ENCODE data around the gene PLAC9.
"Not testable (repeated sequence)": the region's sequence is repeated elsewhere in the genome, so short reads cannot be mapped to it uniquely, and the experiment has no call there.

The PLAC9 gene

GRCh38 chr10:80139265-80139664 lies 6.7 kb downstream of the PLAC9 start:
- no peak for DNase-seq (ENCODE audit: low read depth in 2 of 2)

GRCh38 chr10:80140251-80140650 lies 7.7 kb downstream of the PLAC9 start:
- no peak for DNase-seq (ENCODE audit: low read depth in 2 of 2)

- no peak for DNase-seq (ENCODE audit: low read depth in 2 of 2)
Observed at GRCh38 chr10:80141696-80142460, 9.3 kb downstream of the PLAC9 start.

GRCh38 chr10:80144067-80144695 lies 11.7 kb downstream of the PLAC9 start:
- DNase-seq (ENCODE audit: low read depth in 2 of 2), result no peak

- DNase-seq (ENCODE audit: low read depth in 2 of 2), result no peak
Observed at GRCh38 chr10:80144696-80145131, 12.2 kb downstream of the PLAC9 start.

- DNase-seq (ENCODE audit: low read depth in 2 of 2), result not testable (repeated sequence)
Observed at GRCh38 chr10:80145406-80146308, 13.1 kb downstream of the PLAC9 start.

- DNase-seq (ENCODE audit: low read depth in 2 of 2), result no peak
Observed at GRCh38 chr10:80146918-80147317, 14.4 kb downstream of the PLAC9 start.

- DNase-seq (ENCODE audit: low read depth in 2 of 2), result no peak
Observed at GRCh38 chr10:80148166-80148805, 15.8 kb downstream of the PLAC9 start.

GRCh38 chr10:80149123-80149522 lies 16.6 kb downstream of the PLAC9 start:
- no peak for DNase-seq (ENCODE audit: low read depth in 2 of 2)

- DNase-seq (ENCODE audit: low read depth in 2 of 2), result no peak
Observed at GRCh38 chr10:80150172-80150571, 17.6 kb downstream of the PLAC9 start.

- no peak for DNase-seq (ENCODE audit: low read depth in 2 of 2)
Observed at GRCh38 chr10:80152820-80153219, 20.3 kb downstream of the PLAC9 start.

- DNase-seq (ENCODE audit: low read depth in 2 of 2), result no peak
Observed at GRCh38 chr10:80153460-80153859, 20.9 kb downstream of the PLAC9 start.

GRCh38 chr10:80154626-80154977 lies 22.1 kb downstream of the PLAC9 start:
- DNase-seq (ENCODE audit: low read depth in 2 of 2), result no peak

GRCh38 chr10:80154978-80155695 lies 22.6 kb downstream of the PLAC9 start:
- DNase-seq (ENCODE audit: low read depth in 2 of 2), result no peak

- no peak for DNase-seq (ENCODE audit: low read depth in 2 of 2)
Observed at GRCh38 chr10:80155696-80156215, 23.2 kb downstream of the PLAC9 start.

GRCh38 chr10:80156216-80156615 lies 23.7 kb downstream of the PLAC9 start:
- no peak for DNase-seq (ENCODE audit: low read depth in 2 of 2)

GRCh38 chr10:80157561-80157960 lies 25.0 kb downstream of the PLAC9 start:
- no peak for DNase-seq (ENCODE audit: low read depth in 2 of 2)

GRCh38 chr10:80158126-80158525 lies 25.6 kb downstream of the PLAC9 start:
- no peak for DNase-seq (ENCODE audit: low read depth in 2 of 2)

- DNase-seq (ENCODE audit: low read depth in 2 of 2), result no peak
Observed at GRCh38 chr10:80158598-80159127, 26.1 kb downstream of the PLAC9 start.

- DNase-seq (ENCODE audit: low read depth in 2 of 2), result no peak
Observed at GRCh38 chr10:80159166-80159873, 26.8 kb downstream of the PLAC9 start.

Measured in stimulated activated CD8-positive, alpha-beta memory T cell treated with anti-CD3 and anti-CD28 coated beads, Interleukin-2, amount 100 ng/mL, for 48 hours (primary cell).